ENCODE data around the gene ZNF827.

Gene ZNF827

GRCh38 chr4:145878501-145879435, 59.9 kb downstream of the ZNF827 start (continued):
- TF ChIP-seq ZNF174 (tag by site-specific recombination; IDR thresholded peaks at IDR 0.05) (no peak), ZNF658 (tag by site-specific recombination; IDR thresholded peaks at IDR 0.05) (no peak), REPIN1 (tag by site-specific recombination; IDR thresholded peaks at IDR 0.05; ENCODE audit: low read depth) (no peak), ZNF791 (tag by site-specific recombination; IDR thresholded peaks at IDR 0.05) (no peak), ZNF426 (tag by site-specific recombination; IDR thresholded peaks at IDR 0.05) (no peak), ZNF777 (tag by site-specific recombination; IDR thresholded peaks at IDR 0.05; ENCODE audit: borderline replicate concordance) (no peak), ZSCAN30 (tag by site-specific recombination; IDR thresholded peaks at IDR 0.05) (no peak), GLI2 (tag by site-specific recombination; IDR thresholded peaks at IDR 0.05; ENCODE audit: borderline replicate concordance, low read depth) (peak; percentile 27; the same call in 1 of the 2 replicates), ZNF530 (tag by site-specific recombination; IDR thresholded peaks at IDR 0.05; ENCODE audit: low read depth) (peak; percentile 85), ZNF292 (tag by site-specific recombination; IDR thresholded peaks at IDR 0.05; ENCODE audit: borderline replicate concordance, low read depth) (no peak), ZNF114 (tag by site-specific recombination; IDR thresholded peaks at IDR 0.05) (no peak), ZNF548 (tag by site-specific recombination; IDR thresholded peaks at IDR 0.05) (no peak), MYNN (tag by site-specific recombination; IDR thresholded peaks at IDR 0.05; ENCODE audit: borderline replicate concordance) (no peak), ZFP37 (tag by site-specific recombination; IDR thresholded peaks at IDR 0.05) (peak; percentile 69; the same call in 1 of the 2 replicates), ZNF518A (tag by site-specific recombination; conservative IDR thresholded peaks at IDR 0.05; ENCODE audit: low read depth) (no peak), ZNF785 (tag by site-specific recombination; IDR thresholded peaks at IDR 0.05) (no peak), ZNF704 (tag by site-specific recombination; IDR thresholded peaks at IDR 0.05) (no peak), EGR2 (tag by site-specific recombination; IDR thresholded peaks at IDR 0.05; ENCODE audit: low read depth) (no peak), ZBTB21 (tag by site-specific recombination; IDR thresholded peaks at IDR 0.05) (no peak), SP2 (tag by site-specific recombination; IDR thresholded peaks at IDR 0.05) (no peak), ZFP69B (tag by site-specific recombination; IDR thresholded peaks at IDR 0.05) (no peak), GLI4 (tag by site-specific recombination; IDR thresholded peaks at IDR 0.05) (no peak), ZBTB1 (tag by site-specific recombination; IDR thresholded peaks at IDR 0.05) (no peak), ZNF148 (tag by site-specific recombination; IDR thresholded peaks at IDR 0.05; ENCODE audit: borderline replicate concordance) (no peak), GLIS2 (tag by site-specific recombination; IDR thresholded peaks at IDR 0.05) (no peak), ZNF302 (tag by site-specific recombination; IDR thresholded peaks at IDR 0.05; ENCODE audit: low read depth) (no peak), ZNF48 (tag by site-specific recombination; IDR thresholded peaks at IDR 0.05) (no peak), ZNF670 (tag by site-specific recombination; IDR thresholded peaks at IDR 0.05; ENCODE audit: low read depth) (no peak), ZXDB (tag by site-specific recombination; IDR thresholded peaks at IDR 0.05) (peak; percentile 86), ZNF26 (tag by site-specific recombination; IDR thresholded peaks at IDR 0.05) (no peak)

All from HEK293 (cell line).